Activated CD4-positive, CD25-positive, alpha-beta regulatory T cell treated with anti-CD3 and anti-CD28 coated beads, Interleukin-2, amount 50 U/mL, for 24 hours (primary cell): ENCODE measurements around the gene NPAS2.

ENCODE experiments used
- ATAC-seq, 2 donors: fragments of 150-1000 bp; cut with Tn5 transposase; one replicate each; pipeline ENCODE4 v1.10.0; 2021; ENCODE audit warnings: mild to moderate bottlenecking in 1 of 2, moderate library complexity in 1 of 2

NPAS2 gene

GRCh38 chr2:100856732-100857131, 36.8 kb downstream of the NPAS2 start:
- ATAC-seq, result no peak

GRCh38 chr2:100857341-100857740, 37.4 kb downstream of the NPAS2 start:
- ATAC-seq, result no peak

- ATAC-seq, result no peak
Observed at GRCh38 chr2:100857915-100858314, 38.0 kb downstream of the NPAS2 start.

GRCh38 chr2:100859902-100860301, 40.0 kb downstream of the NPAS2 start:
- ATAC-seq, result no peak

GRCh38 chr2:100861340-100861739, 41.4 kb downstream of the NPAS2 start:
- ATAC-seq, result no peak

- ATAC-seq, result no peak
Observed at GRCh38 chr2:100862081-100862480, 42.1 kb downstream of the NPAS2 start.

- no peak for ATAC-seq
Observed at GRCh38 chr2:100865816-100866460, 46.0 kb downstream of the NPAS2 start.

- no peak for ATAC-seq
Observed at GRCh38 chr2:100868083-100868482, 48.1 kb downstream of the NPAS2 start.

GRCh38 chr2:100869120-100869519, 49.2 kb downstream of the NPAS2 start:
- no peak for ATAC-seq

GRCh38 chr2:100870652-100871531, 51.0 kb downstream of the NPAS2 start:
- ATAC-seq, result no peak

GRCh38 chr2:100875516-100876230, 55.7 kb downstream of the NPAS2 start:
- ATAC-seq, result no peak

- ATAC-seq, result no peak
Observed at GRCh38 chr2:100876231-100876860, 56.4 kb downstream of the NPAS2 start.

GRCh38 chr2:100877555-100877954, 57.6 kb downstream of the NPAS2 start:
- no peak for ATAC-seq

GRCh38 chr2:100878000-100878791, 58.3 kb downstream of the NPAS2 start:
- ATAC-seq, result no peak

- ATAC-seq, result no peak
Observed at GRCh38 chr2:100879296-100879695, 59.4 kb downstream of the NPAS2 start.

GRCh38 chr2:100880036-100880435, 60.1 kb downstream of the NPAS2 start:
- no peak for ATAC-seq

GRCh38 chr2:100880730-100881129, 60.8 kb downstream of the NPAS2 start:
- ATAC-seq, result no peak

GRCh38 chr2:100882645-100883613, 63.0 kb downstream of the NPAS2 start:
- ATAC-seq, result peak; percentile 38 to 59

- ATAC-seq, result no peak
Observed at GRCh38 chr2:100884145-100884621, 64.2 kb downstream of the NPAS2 start.

- ATAC-seq, result no peak
Observed at GRCh38 chr2:100886085-100886484, 66.1 kb downstream of the NPAS2 start.
